SK-N-SH (cell line): ENCODE data around the gene RFPL2. TPM values are rescaled to one million over a fixed set of nuclear protein-coding genes. Genes with fewer than 3 reads are reported as not detected.
A peak's percentile ranks its signal among the peaks of the same experiment; 100 is the strongest.

Experiments
- CTCF ChIA-PET: fragments of 300-600, 350-600 bp; formaldehyde crosslinking; extraction: SDS; loops from one replicate; lab custom pipeline; 2021; lab: Yijun Ruan, JAX
- POLR2A ChIA-PET: fragments of 350-600 bp; sonication (Branson Sonifier 250); formaldehyde crosslinking; extraction: SDS; loops from one replicate; lab custom pipeline; 2020; ENCODE audit warnings: antibody characterized with exemption, inconsistent platforms; lab: Yijun Ruan, JAX
- DNase-seq: peaks from one replicate; pipeline ENCODE4 v3.0.0; 2012
- H2AFZ ChIP-seq: fragments of 200-600 bp; sonication (generic); 2 replicates; pipeline ENCODE4 v1.8.1; 2016; ENCODE audit warnings: antibody characterized with exemption, mild to moderate bottlenecking, low read depth
- H3F3A ChIP-seq: fragments of 200-600 bp; sonication (generic); replicated peaks from 2 replicates; pipeline ENCODE3; 2016; ENCODE audit warnings: antibody characterized with exemption, mild to moderate bottlenecking; ENCODE audit not compliant: insufficient read depth
- H3K27ac ChIP-seq, 2 experiments: fragments of 200-500 bp in 1 of 2; fragments of 200-600 bp in 1 of 2; sonication (Bioruptor generic) in 1 of 2; sonication (generic), shearing (Covaris generic) in 1 of 2; 2 replicates each; pipeline versions ENCODE4 v1.5.1 to v1.6.1; 2014 to 2016; ENCODE audit warnings: low read depth in 2 of 2, inconsistent platforms in 1 of 2, low read length in 1 of 2, mild to moderate bottlenecking in 1 of 2, mixed read lengths in 1 of 2
- H3K27me3 ChIP-seq: fragments of 200-600 bp; sonication (generic), shearing (Covaris generic); 2 replicates; pipeline ENCODE4 v1.6.1; 2016; ENCODE audit warnings: mixed run types; ENCODE audit not compliant: insufficient read depth
- H3K36me3 ChIP-seq, 2 experiments: fragments of 200-500 bp in 1 of 2; fragments of 200-600 bp in 1 of 2; sonication (Bioruptor generic) in 1 of 2; sonication (generic) in 1 of 2; replicated peaks in 1 of 2; 2 replicates each; pipeline versions ENCODE3 to v1.5.1; 2014 to 2016; ENCODE audit warnings: low read length in 1 of 2, mild to moderate bottlenecking in 1 of 2; ENCODE audit not compliant: insufficient read depth in 2 of 2, control insufficient read depth in 1 of 2
- H3K4me1 ChIP-seq, 2 experiments: fragments of 200-500 bp in 1 of 2; fragments of 200-600 bp in 1 of 2; sonication (Bioruptor generic) in 1 of 2; sonication (generic), shearing (Covaris generic) in 1 of 2; 2 replicates each; pipeline versions ENCODE4 v1.5.1 to v1.6.1; 2014 to 2016; ENCODE audit warnings: low read depth in 1 of 2, low read length in 1 of 2, mixed run types in 1 of 2; ENCODE audit not compliant: insufficient read depth in 2 of 2, control insufficient read depth in 1 of 2
- H3K4me2 ChIP-seq: fragments of 200-600 bp; sonication (generic), shearing (Covaris generic); 2 replicates; pipeline ENCODE4 v1.6.1; 2017; ENCODE audit warnings: mixed run types
- H3K4me3 ChIP-seq, 2 experiments: fragments of 200-500 bp in 1 of 2; fragments of 200-600 bp in 1 of 2; sonication (Bioruptor generic) in 1 of 2; sonication (generic), shearing (Covaris generic) in 1 of 2; 2 replicates each; pipeline versions ENCODE4 v1.5.1 to v1.8.1; 2014 to 2016; ENCODE audit warnings: low read depth in 2 of 2, inconsistent platforms in 1 of 2, low read length in 1 of 2, mild to moderate bottlenecking in 1 of 2, mixed read lengths in 1 of 2, moderate library complexity in 1 of 2
- H3K79me2 ChIP-seq: fragments of 200-600 bp; sonication (generic); 2 replicates; pipeline ENCODE4 v1.8.1; 2017; ENCODE audit warnings: mild to moderate bottlenecking; ENCODE audit not compliant: insufficient read depth
- H3K9ac ChIP-seq: fragments of 200-600 bp; sonication (generic); 2 replicates; pipeline ENCODE4 v1.6.1; 2017; ENCODE audit warnings: mixed run types
- H3K9me2 ChIP-seq: fragments of 200-600 bp; sonication (generic); 2 replicates; pipeline ENCODE4 v1.6.1; 2017; ENCODE audit warnings: mixed run types
- H3K9me3 ChIP-seq: fragments of 200-600 bp; sonication (generic); 2 replicates; pipeline ENCODE4 v1.6.1; 2017; ENCODE audit warnings: mixed run types, mild to moderate bottlenecking, moderate library complexity
- H4K20me1 ChIP-seq: fragments of 200-600 bp; sonication (generic); 2 replicates; pipeline ENCODE4 v1.6.1; 2017; ENCODE audit warnings: mild to moderate bottlenecking, mixed run types; ENCODE audit not compliant: insufficient read depth
- EZH2phosphoT487 ChIP-seq: fragments of 200-600 bp; sonication (generic); IDR thresholded peaks from 2 replicates; pipeline ENCODE4 v1.6.1; 2017; ENCODE audit warnings: low read depth, mixed run types, mild to moderate bottlenecking, antibody characterized with exemption, moderate library complexity, borderline replicate concordance
- FOSL2 ChIP-seq: IDR thresholded peaks from 2 replicates; pipeline ENCODE4 v1.4.0; 2012; ENCODE audit warnings: low read depth, mild to moderate bottlenecking, moderate library complexity, borderline replicate concordance
- FOXJ3 ChIP-seq: sonication (generic); formaldehyde crosslinking; IDR thresholded peaks from 2 replicates; pipeline ENCODE4 v1.5.1; 2020; ENCODE audit warnings: mild to moderate bottlenecking, missing genetic modification reagents
- GATA2 ChIP-seq: sonication (generic); formaldehyde crosslinking; IDR thresholded peaks from 2 replicates; pipeline ENCODE4 v1.5.0; 2020; ENCODE audit warnings: mild to moderate bottlenecking, missing genetic modification reagents
- MAX ChIP-seq: IDR thresholded peaks from 2 replicates; pipeline ENCODE4 v1.4.0; 2012; ENCODE audit warnings: low read depth
- MEF2A ChIP-seq: IDR thresholded peaks from 2 replicates; pipeline ENCODE4 v1.4.0; 2012; ENCODE audit warnings: low read depth, borderline replicate concordance
- PBX3 ChIP-seq: IDR thresholded peaks from 2 replicates; pipeline ENCODE4; 2012
- POLR2AphosphoS5 ChIP-seq: IDR thresholded peaks from 2 replicates; pipeline ENCODE4 v1.6.1; 2012; ENCODE audit warnings: low read depth, low read length
- RCOR1 ChIP-seq: fragments of 150-350 bp; IDR thresholded peaks from 2 replicates; pipeline ENCODE4 v1.6.1; 2017; ENCODE audit warnings: antibody characterized with exemption, low read length
- RXRA ChIP-seq: IDR thresholded peaks from 2 replicates; pipeline ENCODE4 v1.4.0; 2012; ENCODE audit warnings: low read depth, mild to moderate bottlenecking, borderline replicate concordance
- SMC3 ChIP-seq: IDR thresholded peaks from 2 replicates; pipeline ENCODE4 v1.6.1; 2012; ENCODE audit warnings: low read depth, low read length, improper control_type of control experiment
- TCF12 ChIP-seq: IDR thresholded peaks from 2 replicates; pipeline ENCODE4 v1.4.0; 2012
- TEAD4 ChIP-seq: IDR thresholded peaks from 2 replicates; pipeline ENCODE4 v1.4.0; 2012; ENCODE audit warnings: mild to moderate bottlenecking, borderline replicate concordance; ENCODE audit not compliant: insufficient read depth
- WGBS: methylation state at CpG from one replicate; pipeline ENCODE4 v1.1.6; 2017; ENCODE audit warnings: low lambda C conversion rate; 5-methylcytosine and 5-hydroxymethylcytosine counted together
- polyA plus RNA-seq, 3 experiments: library from polyadenylated mRNA; depleted of rRNA; stranded (reverse); fragments of >200 nt; gene quantifications; 2 replicates each; pipeline ENCODE4 v1.2.3, GENCODE V29; 2012
- TF ChIP-seq, protein P1 (sequence below): IDR thresholded peaks from 2 replicates; pipeline ENCODE4 v1.4.0; 2012; ENCODE audit warnings: low read depth, borderline replicate concordance
- TF ChIP-seq, protein P2 (sequence below): IDR thresholded peaks from 2 replicates; pipeline ENCODE4 v1.6.1; 2012; ENCODE audit warnings: mild to moderate bottlenecking, low read depth, low read length, moderate library complexity

Gene RFPL2
- polyA plus RNA-seq, 1 of the 3 experiments (the other 2 are of a cell fraction): 0.05 TPM

GRCh38 chr22:32185821-32186220, 19.1 kb downstream of the RFPL2 start:
- DNase-seq: peak; percentile 61
- H3K27me3 ChIP-seq: no peaks in the 10 kb centered on the region; the same call in 1 of the 2 replicates
- WGBS: 22% methylated on average over 3 of the region's 3 CpGs
- no peaks in the 10 kb centered on the region for H3K36me3 ChIP-seq
- no peaks in the 10 kb centered on the region for H3K9me3 ChIP-seq
- no peaks in the 10 kb centered on the region for H3K79me2 ChIP-seq
- H2AFZ ChIP-seq: no peak overlapping the region
- H3K27ac ChIP-seq: no peak overlapping the region
- H3K4me1 ChIP-seq: no peaks in the 10 kb centered on the region
- no peaks in the 10 kb centered on the region for H3K9me2 ChIP-seq
- H3K4me2 ChIP-seq: no peak overlapping the region
- ChIA-PET CTCF (interaction anchor here (1.0 kb wide), 1 partner anchor 17 kb away, joined by 6 read pairs; no protein-coding TSS in a partner anchor), POLR2A (no interaction called here)
- TF ChIP-seq EZH2phosphoT487 (no peak), SMC3 (no peak), GATA2 (peak; percentile 79), MEF2A (no peak), FOSL2 (no peak), FOXJ3 (CRISPR knock-in tag) (no peak), PBX3 (no peak), TCF12 (no peak), RCOR1 (peak; percentile 52; the same call in 1 of the 2 replicates), RXRA (no peak), MAX (no peak), POLR2AphosphoS5 (no peak), TEAD4 (no peak)
- TF ChIP-seq, protein P1, sequence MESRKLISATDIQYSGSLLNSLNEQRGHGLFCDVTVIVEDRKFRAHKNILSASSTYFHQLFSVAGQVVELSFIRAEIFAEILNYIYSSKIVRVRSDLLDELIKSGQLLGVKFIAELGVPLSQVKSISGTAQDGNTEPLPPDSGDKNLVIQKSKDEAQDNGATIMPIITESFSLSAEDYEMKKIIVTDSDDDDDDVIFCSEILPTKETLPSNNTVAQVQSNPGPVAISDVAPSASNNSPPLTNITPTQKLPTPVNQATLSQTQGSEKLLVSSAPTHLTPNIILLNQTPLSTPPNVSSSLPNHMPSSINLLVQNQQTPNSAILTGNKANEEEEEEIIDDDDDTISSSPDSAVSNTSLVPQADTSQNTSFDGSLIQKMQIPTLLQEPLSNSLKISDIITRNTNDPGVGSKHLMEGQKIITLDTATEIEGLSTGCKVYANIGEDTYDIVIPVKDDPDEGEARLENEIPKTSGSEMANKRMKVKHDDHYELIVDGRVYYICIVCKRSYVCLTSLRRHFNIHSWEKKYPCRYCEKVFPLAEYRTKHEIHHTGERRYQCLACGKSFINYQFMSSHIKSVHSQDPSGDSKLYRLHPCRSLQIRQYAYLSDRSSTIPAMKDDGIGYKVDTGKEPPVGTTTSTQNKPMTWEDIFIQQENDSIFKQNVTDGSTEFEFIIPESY: no peak
- TF ChIP-seq, protein P2, sequence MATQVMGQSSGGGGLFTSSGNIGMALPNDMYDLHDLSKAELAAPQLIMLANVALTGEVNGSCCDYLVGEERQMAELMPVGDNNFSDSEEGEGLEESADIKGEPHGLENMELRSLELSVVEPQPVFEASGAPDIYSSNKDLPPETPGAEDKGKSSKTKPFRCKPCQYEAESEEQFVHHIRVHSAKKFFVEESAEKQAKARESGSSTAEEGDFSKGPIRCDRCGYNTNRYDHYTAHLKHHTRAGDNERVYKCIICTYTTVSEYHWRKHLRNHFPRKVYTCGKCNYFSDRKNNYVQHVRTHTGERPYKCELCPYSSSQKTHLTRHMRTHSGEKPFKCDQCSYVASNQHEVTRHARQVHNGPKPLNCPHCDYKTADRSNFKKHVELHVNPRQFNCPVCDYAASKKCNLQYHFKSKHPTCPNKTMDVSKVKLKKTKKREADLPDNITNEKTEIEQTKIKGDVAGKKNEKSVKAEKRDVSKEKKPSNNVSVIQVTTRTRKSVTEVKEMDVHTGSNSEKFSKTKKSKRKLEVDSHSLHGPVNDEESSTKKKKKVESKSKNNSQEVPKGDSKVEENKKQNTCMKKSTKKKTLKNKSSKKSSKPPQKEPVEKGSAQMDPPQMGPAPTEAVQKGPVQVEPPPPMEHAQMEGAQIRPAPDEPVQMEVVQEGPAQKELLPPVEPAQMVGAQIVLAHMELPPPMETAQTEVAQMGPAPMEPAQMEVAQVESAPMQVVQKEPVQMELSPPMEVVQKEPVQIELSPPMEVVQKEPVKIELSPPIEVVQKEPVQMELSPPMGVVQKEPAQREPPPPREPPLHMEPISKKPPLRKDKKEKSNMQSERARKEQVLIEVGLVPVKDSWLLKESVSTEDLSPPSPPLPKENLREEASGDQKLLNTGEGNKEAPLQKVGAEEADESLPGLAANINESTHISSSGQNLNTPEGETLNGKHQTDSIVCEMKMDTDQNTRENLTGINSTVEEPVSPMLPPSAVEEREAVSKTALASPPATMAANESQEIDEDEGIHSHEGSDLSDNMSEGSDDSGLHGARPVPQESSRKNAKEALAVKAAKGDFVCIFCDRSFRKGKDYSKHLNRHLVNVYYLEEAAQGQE: no peak
- no peak overlapping the region for H3K9ac ChIP-seq
- H4K20me1 ChIP-seq: no peaks in the 10 kb centered on the region
- H3K4me3 ChIP-seq: no peak overlapping the region
- no peaks in the 10 kb centered on the region for H3F3A ChIP-seq
